PC-3 (cell line): Measurements from ENCODE around the gene VASH2. TPM values are rescaled to one million over a fixed set of nuclear protein-coding genes. Genes with fewer than 3 reads are reported as not detected.

Experiments
- ATAC-seq: fragments of 200-7000 bp; cut with Tn5 transposase; 2 replicates; pipeline ENCODE4 v1.9.1; 2020; ENCODE audit warnings: mild to moderate bottlenecking, moderate library complexity
- BruUV-seq: library from RNA; stranded (reverse); fragments of 400-500 nt; replicated peaks from 2 replicates; lab custom pipeline; 2021; lab: Mats Ljungman, UMichigan
- CTCF ChIA-PET: fragments of 300-600 bp; sonication (Branson Sonifier 250); formaldehyde crosslinking; loops from one replicate; lab custom pipeline; 2022; ENCODE audit warnings: antibody characterized with exemption; lab: Charles Lee
- POLR2A ChIA-PET: fragments of 300-600 bp; sonication (Branson Sonifier 250); formaldehyde crosslinking; loops from one replicate; lab custom pipeline; 2022; ENCODE audit warnings: antibody characterized with exemption; ENCODE audit not compliant: unreplicated experiment; lab: Charles Lee
- DNase-seq: peaks from one replicate; pipeline ENCODE4 v3.0.0-alpha.2; 2015
- H2AFZ ChIP-seq: fragments of 300-600 bp; sonication (generic); 2 replicates; pipeline ENCODE4 v1.6.0; 2016; ENCODE audit warnings: antibody characterized with exemption, low read length
- H3F3A ChIP-seq: fragments of 300-600 bp; sonication (generic); one replicate; pipeline ENCODE4 v1.6.0; 2017; ENCODE audit warnings: antibody characterized with exemption, low read length, control low read depth, mild to moderate bottlenecking; ENCODE audit not compliant: unreplicated experiment
- H3K27ac ChIP-seq: fragments of 300-600 bp; sonication (generic); 2 replicates; pipeline ENCODE4 v1.5.1; 2016; ENCODE audit warnings: mild to moderate bottlenecking, low read length
- H3K27me3 ChIP-seq: fragments of 300-600 bp; sonication (generic); 2 replicates; pipeline ENCODE4 v1.6.1; 2016; ENCODE audit warnings: low read length, mixed read lengths
- H3K36me3 ChIP-seq: fragments of 300-600 bp; sonication (generic); 2 replicates; pipeline ENCODE4 v1.6.1; 2016; ENCODE audit warnings: low read depth, mixed run types, low read length, mixed read lengths
- H3K4me1 ChIP-seq: fragments of 300-600 bp; sonication (generic); 2 replicates; pipeline ENCODE4 v1.5.1; 2016; ENCODE audit warnings: low read length; ENCODE audit not compliant: insufficient read depth
- H3K4me2 ChIP-seq: fragments of 300-600 bp; sonication (generic); 2 replicates; pipeline ENCODE4 v1.6.0; 2016; ENCODE audit warnings: low read length
- H3K4me3 ChIP-seq: fragments of 300-600 bp; sonication (generic); 2 replicates; pipeline ENCODE4 v1.5.1; 2016; ENCODE audit warnings: mild to moderate bottlenecking, low read length, mixed read lengths
- H3K79me2 ChIP-seq: fragments of 300-600 bp; sonication (generic); 2 replicates; pipeline ENCODE4 v1.6.1; 2017; ENCODE audit warnings: low read length, mixed read lengths
- H3K9ac ChIP-seq: fragments of 300-600 bp; sonication (generic); 2 replicates; pipeline ENCODE4 v1.6.0; 2016; ENCODE audit warnings: mild to moderate bottlenecking, low read length
- H3K9me2 ChIP-seq: fragments of 300-600 bp; sonication (generic); replicated peaks from 2 replicates; pipeline ENCODE4 v1.6.1; 2016; ENCODE audit warnings: mixed run types, low read length, mixed read lengths
- H3K9me3 ChIP-seq: fragments of 300-600 bp; sonication (generic); 2 replicates; pipeline ENCODE4 v1.6.1; 2016; ENCODE audit warnings: low read length, mixed read lengths
- H4K20me1 ChIP-seq: fragments of 300-600 bp; sonication (generic); 2 replicates; pipeline ENCODE4 v1.6.1; 2016; ENCODE audit warnings: low read length, mixed read lengths
- CTCF ChIP-seq: fragments of 300-600 bp; sonication (generic); conservative IDR thresholded peaks from 2 replicates; pipeline ENCODE4 v1.5.1; 2017; ENCODE audit warnings: antibody characterized with exemption, low read depth, mild to moderate bottlenecking, low read length
- EZH2 ChIP-seq: fragments of 300-600 bp; sonication (generic); IDR thresholded peaks from one replicate; pipeline ENCODE4 v1.6.1; 2017; ENCODE audit warnings: antibody characterized with exemption, mild to moderate bottlenecking, low read length; ENCODE audit not compliant: unreplicated experiment
- EZH2phosphoT487 ChIP-seq: fragments of 300-600 bp; sonication (generic); IDR thresholded peaks from 2 replicates; pipeline ENCODE4 v1.6.1; 2018; ENCODE audit warnings: mild to moderate bottlenecking, antibody characterized with exemption, low read length, borderline replicate concordance
- intact Hi-C: fragments of 100-400 bp; cut with micrococcal nuclease; formaldehyde crosslinking; loops from 2 replicates; pipeline ENCODE4 v1.9.0; 2023
- total RNA-seq: library from RNA; depleted of rRNA; stranded (reverse); fragments of >200 nt; gene quantifications from 2 replicates; pipeline ENCODE4 v1.2.3, GENCODE V29; 2014

Gene VASH2
- total RNA-seq, 1 experiment from 2014 or later: 4.7 TPM

GRCh38 chr1:212954514-212954913 lies 4.2 kb downstream of the VASH2 start:
- ChIA-PET CTCF (no interaction called here), POLR2A (no interaction called here)
- H3K9ac ChIP-seq: no peak overlapping the region
- no peaks in the 10 kb centered on the region for H3K27me3 ChIP-seq
- intact Hi-C loops: loop anchor here (5.0 kb wide), 1 partner anchor 97 kb away; the partner anchor contains the start of gene FLVCR1
- no peak for ATAC-seq
- no peak overlapping the region for H3K4me2 ChIP-seq
- H2AFZ ChIP-seq: no peak overlapping the region
- no peaks in the 10 kb centered on the region for H3K79me2 ChIP-seq
- H4K20me1 ChIP-seq: no peaks in the 10 kb centered on the region
- H3K4me3 ChIP-seq: no peak overlapping the region
- no peaks in the 10 kb centered on the region for H3K9me3 ChIP-seq
- TF ChIP-seq EZH2phosphoT487 (no peak), EZH2 (no peak), CTCF (no peak)
- H3F3A ChIP-seq: no peaks in the 10 kb centered on the region
- peaks cover 13% of the 10 kb centered on the region for H3K4me1 ChIP-seq
- DNase-seq: no peak
- H3K9me2 ChIP-seq: no peaks in the 10 kb centered on the region
- no peaks in the 10 kb centered on the region for H3K36me3 ChIP-seq
- BruUV-seq: no TSS peak
- no peak overlapping the region for H3K27ac ChIP-seq

GRCh38 chr1:212955098-212955497 lies 4.8 kb downstream of the VASH2 start:
- H4K20me1 ChIP-seq: no peaks in the 10 kb centered on the region
- TF ChIP-seq EZH2: no peak
- no peak for TF ChIP-seq CTCF
- TF ChIP-seq EZH2phosphoT487: no peak
- H3K4me3 ChIP-seq: no peak overlapping the region
- no peaks in the 10 kb centered on the region for H3K9me2 ChIP-seq
- H3K9ac ChIP-seq: no peak overlapping the region
- DNase-seq: no peak
- peaks cover 9% of the 10 kb centered on the region for H3K4me1 ChIP-seq
- H3K36me3 ChIP-seq: no peaks in the 10 kb centered on the region
- H3K27ac ChIP-seq: no peak overlapping the region
- no peaks in the 10 kb centered on the region for H3K27me3 ChIP-seq
- no peaks in the 10 kb centered on the region for H3K9me3 ChIP-seq
- no TSS peak for BruUV-seq
- H3K4me2 ChIP-seq: no peak overlapping the region
- ChIA-PET CTCF (no interaction called here), POLR2A (no interaction called here)
- no peaks in the 10 kb centered on the region for H3F3A ChIP-seq
- H2AFZ ChIP-seq: no peak overlapping the region
- no peaks in the 10 kb centered on the region for H3K79me2 ChIP-seq
- no peak for ATAC-seq
- intact Hi-C loops: no loop called here

- no TSS peak for BruUV-seq
Measured at GRCh38 chr1:212955961-212956620, 5.8 kb downstream of the VASH2 start.

More at GRCh38 chr1:212955961-212956620, 5.8 kb downstream of the VASH2 start:
- CTCF ChIA-PET: no interaction called here
- intact Hi-C loops: no loop called here
- Histone ChIP-seq H3K4me2 (no peak overlapping the region), H3F3A (no peaks in the 10 kb centered on the region), H2AFZ (no peak overlapping the region), H3K4me1 (peaks cover 5% of the 10 kb centered on the region), H3K9ac (no peak overlapping the region), H3K27ac (no peak overlapping the region), H3K79me2 (no peaks in the 10 kb centered on the region), H4K20me1 (no peaks in the 10 kb centered on the region), H3K27me3 (no peaks in the 10 kb centered on the region), H3K9me3 (no peaks in the 10 kb centered on the region), H3K36me3 (no peaks in the 10 kb centered on the region), H3K9me2 (no peaks in the 10 kb centered on the region), H3K4me3 (no peak overlapping the region)
- POLR2A ChIA-PET: no interaction called here
- DNase-seq (no peak), ATAC-seq (no peak)
- TF ChIP-seq CTCF (no peak), EZH2 (no peak), EZH2phosphoT487 (no peak)
